Adipocyte (in vitro differentiated cells): ENCODE data around the gene ZNF689.
"Not testable (repeated sequence)": the region's sequence is repeated elsewhere in the genome, so short reads cannot be mapped to it uniquely, and the experiment has no call there.

Experiments used
- DNase-seq: peaks from one replicate; pipeline ENCODE4 v3.0.0-alpha.2; 2015; ENCODE audit warnings: low read depth
- H3K27me3 ChIP-seq: replicated peaks from 2 replicates; pipeline ENCODE4 v1.7.0; 2013; ENCODE audit warnings: mild to moderate bottlenecking, low read length, moderate library complexity; ENCODE audit not compliant: control insufficient read depth, insufficient read depth
- H3K36me3 ChIP-seq: 2 replicates; pipeline ENCODE4 v1.7.0; 2013; ENCODE audit warnings: low read length, mild to moderate bottlenecking, moderate library complexity; ENCODE audit not compliant: control insufficient read depth, insufficient read depth, severe bottlenecking
- H3K4me1 ChIP-seq: 2 replicates; pipeline ENCODE4 v1.7.0; 2013; ENCODE audit warnings: mild to moderate bottlenecking, low read length, moderate library complexity; ENCODE audit not compliant: control insufficient read depth, insufficient read depth
- H3K4me3 ChIP-seq: 2 replicates; pipeline ENCODE4 v1.7.0; 2013; ENCODE audit warnings: mild to moderate bottlenecking, low read length, moderate library complexity
- H3K9ac ChIP-seq: 2 replicates; pipeline ENCODE4 v1.7.0; 2013; ENCODE audit warnings: mild to moderate bottlenecking, low read length, moderate library complexity
- H3K9me3 ChIP-seq: 2 replicates; pipeline ENCODE4 v1.7.0; 2013; ENCODE audit warnings: mild to moderate bottlenecking, low read length, moderate library complexity; ENCODE audit not compliant: control insufficient read depth

Gene ZNF689

DNA sequence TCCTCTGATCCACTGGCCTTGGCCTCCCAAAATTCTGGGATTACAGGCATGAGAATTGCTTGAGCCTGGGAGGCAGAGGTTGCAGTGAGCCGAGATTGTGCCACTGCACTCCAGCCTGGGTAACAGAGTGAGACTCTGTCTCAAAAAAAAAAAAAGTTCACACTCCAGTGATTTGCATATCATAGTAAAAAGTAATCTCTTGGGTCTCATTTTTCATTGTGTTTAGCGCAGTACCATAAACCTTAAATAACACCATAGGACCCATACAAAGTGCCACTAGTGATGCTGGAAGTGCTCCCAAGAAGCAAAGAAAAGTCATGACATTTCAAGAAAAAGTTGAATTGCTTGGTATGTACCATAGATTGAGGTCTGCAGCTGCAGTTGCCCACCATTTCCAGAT, 20.6 kb downstream of the ZNF689 start:
- not testable (repeated sequence) for H3K4me3 ChIP-seq, H3K4me1 ChIP-seq, H3K36me3 ChIP-seq, H3K9me3 ChIP-seq, H3K27me3 ChIP-seq, H3K9ac ChIP-seq, DNase-seq

DNA sequence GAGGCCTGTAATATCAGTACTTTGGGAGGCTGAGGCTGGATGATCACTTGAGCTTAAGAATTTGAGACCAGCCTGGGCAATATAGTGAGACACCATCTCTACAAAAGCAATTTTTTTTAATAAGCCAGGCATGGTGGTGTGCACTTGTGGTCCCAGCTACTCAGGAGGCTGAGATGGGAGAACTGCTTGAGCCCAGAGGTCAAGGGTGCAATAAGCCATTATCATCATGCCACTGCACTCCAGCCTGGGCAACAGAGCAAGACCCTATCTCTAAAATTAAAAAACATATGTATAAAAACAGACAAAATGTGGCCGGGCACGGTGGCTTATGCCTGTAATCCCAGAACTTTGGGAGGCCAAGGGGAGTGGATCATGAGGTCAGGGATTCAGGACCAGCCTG, 21.5 kb downstream of the ZNF689 start:
- no peak overlapping the region for H3K9ac ChIP-seq
- H3K9me3 ChIP-seq, result no peaks in the 10 kb centered on the region
- H3K36me3 ChIP-seq, result no peaks in the 10 kb centered on the region
- no peaks in the 10 kb centered on the region for H3K27me3 ChIP-seq
- DNase-seq, result no peak
- H3K4me3 ChIP-seq, result no peak overlapping the region
- peaks cover 11% of the 10 kb centered on the region for H3K4me1 ChIP-seq

DNA sequence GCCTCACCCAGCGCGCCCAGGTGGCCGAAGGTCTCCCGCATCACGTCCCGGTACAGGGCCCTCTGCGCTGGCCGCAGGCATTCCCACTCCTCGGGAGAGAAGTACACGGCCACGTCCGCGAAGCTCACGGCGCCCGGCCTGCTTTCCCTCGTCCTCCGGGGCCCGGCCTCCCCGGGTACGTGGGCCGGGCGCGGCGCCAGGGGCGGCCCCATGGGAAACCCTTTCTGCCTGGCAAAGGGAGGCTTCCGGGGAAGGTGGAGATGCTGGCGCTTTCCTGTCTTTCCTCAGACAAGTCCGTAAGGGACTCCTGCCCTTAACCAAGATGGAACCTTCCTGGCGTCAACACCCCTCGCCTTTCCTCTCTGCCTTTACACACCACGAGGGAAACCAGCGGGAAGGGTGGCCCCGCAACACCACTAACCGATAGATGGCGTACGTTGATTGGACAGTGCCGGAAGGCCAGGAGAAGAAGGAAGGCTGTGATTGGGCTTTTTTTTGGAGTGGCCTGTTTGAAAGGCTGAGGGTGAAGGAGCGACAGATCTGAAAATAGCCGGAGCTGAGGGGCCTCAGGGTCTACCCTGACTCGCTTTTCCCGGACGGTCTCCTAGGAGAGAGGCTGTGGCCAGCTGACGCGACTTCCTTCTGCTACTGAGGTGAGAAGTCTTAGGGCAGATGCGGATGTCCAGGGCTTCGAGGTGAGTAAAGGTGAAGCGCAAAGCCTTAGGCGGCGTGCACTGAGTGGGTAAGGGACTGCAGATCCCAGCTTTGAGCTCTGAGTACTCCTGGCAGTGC, 24.6 kb downstream of the ZNF689 start, which contains the start of gene ZNF785:
Gene ZNF785 (minus strand): TSS at position 298 of the 792 bp plus-strand sequence. CDS start 86 bp downstream, at position 212.
- Histone ChIP-seq H3K27me3 (no peaks in the 10 kb centered on the region), H3K36me3 (peaks cover 15% of the 10 kb centered on the region), H3K9me3 (no peaks in the 10 kb centered on the region), H3K4me1 (peaks cover 11% of the 10 kb centered on the region), H3K4me3 (peak within 1 kb of the TSS; percentile 90), H3K9ac (peak within 1 kb of the TSS; percentile 90)
- DNase-seq, result peak; percentile 99

DNA sequence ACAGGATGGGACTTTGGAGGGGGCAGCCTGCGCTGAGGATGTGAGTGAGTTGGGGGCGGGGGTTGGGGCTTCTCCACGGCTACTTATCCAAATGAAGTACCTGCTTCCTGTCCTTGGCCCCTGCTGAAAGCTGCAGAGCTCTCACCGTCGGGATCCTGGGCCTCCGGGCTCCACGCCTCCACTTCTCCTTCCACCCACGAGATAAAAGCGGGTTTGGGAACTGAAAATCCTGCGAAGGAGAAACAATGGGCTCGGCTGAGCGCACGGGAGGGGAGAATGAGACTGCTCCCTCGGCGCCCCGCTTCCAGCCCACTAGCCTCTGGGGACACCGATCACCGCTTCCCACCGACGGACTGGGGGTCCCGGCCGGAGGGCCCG, 25.2 kb downstream of the ZNF689 start:
- H3K9me3 ChIP-seq, result no peaks in the 10 kb centered on the region
- DNase-seq, result no peak
- peak overlapping the region; percentile 90 for H3K4me3 ChIP-seq
- peaks cover 15% of the 10 kb centered on the region for H3K36me3 ChIP-seq
- peak overlapping the region; percentile 90 for H3K9ac ChIP-seq
- peaks cover 11% of the 10 kb centered on the region for H3K4me1 ChIP-seq
- no peaks in the 10 kb centered on the region for H3K27me3 ChIP-seq

DNA sequence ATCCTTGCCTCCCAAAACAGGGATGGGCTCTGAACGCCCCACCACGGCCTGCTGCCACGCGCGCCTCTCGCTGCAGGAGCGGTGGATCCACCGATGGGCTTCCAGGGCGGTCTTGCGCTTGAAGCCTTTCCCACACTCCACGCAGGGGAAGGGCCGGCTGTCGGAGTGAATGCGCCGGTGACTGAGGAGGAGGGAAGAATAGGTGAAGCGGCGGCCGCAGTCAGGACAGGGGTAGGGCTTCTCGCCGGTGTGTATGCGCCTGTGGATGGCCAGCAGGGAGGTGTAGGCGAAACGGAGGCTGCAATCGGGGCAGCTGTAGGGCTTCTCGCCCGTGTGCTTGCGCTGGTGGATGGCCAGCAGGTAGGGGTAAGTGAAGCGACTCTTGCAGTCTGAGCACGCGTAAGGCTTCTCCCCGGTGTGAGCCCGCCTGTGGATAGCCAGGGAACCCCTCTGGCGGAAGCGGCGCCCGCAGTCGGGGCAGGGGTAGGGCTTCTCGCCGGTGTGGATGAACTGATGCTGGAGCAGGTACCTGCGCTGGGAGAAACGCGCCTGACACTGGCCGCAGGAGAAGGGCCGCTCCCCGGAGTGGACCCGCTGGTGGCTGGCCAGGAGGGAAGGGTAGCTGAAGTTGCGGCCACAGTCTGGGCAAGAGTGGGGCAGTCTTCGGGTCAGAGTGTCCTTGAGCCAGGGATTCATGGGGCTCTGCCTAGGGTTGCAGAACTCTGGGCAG, 27.4 kb downstream of the ZNF689 start:
- H3K36me3 ChIP-seq, result peaks cover 21% of the 10 kb centered on the region
- no peak overlapping the region for H3K9ac ChIP-seq
- no peaks in the 10 kb centered on the region for H3K9me3 ChIP-seq
- no peak overlapping the region for H3K4me3 ChIP-seq
- DNase-seq, result no peak
- peaks cover 11% of the 10 kb centered on the region for H3K4me1 ChIP-seq
- no peaks in the 10 kb centered on the region for H3K27me3 ChIP-seq

DNA sequence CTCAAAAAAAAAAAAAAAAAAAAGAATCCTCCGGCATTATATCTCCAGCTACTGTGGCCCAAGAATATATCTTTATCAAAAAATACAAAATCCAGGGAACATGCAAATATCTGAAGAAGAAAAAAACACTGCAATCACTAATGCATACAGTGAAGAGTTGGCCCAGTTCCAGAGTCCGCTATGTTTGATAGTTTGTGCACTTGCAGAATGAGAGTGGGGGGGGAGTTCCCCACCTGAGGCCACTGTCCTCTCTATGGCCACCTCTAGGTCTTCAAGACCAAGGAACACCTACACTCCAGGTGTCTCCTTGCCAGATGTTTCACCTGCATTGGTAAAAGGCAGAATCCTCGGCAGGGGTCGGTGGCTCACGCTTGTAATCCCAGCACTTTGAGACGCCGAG, 28.7 kb downstream of the ZNF689 start:
- peaks cover 21% of the 10 kb centered on the region for H3K36me3 ChIP-seq
- no peak overlapping the region for H3K9ac ChIP-seq
- H3K4me1 ChIP-seq, result peaks cover 11% of the 10 kb centered on the region
- no peak for DNase-seq
- H3K27me3 ChIP-seq, result no peaks in the 10 kb centered on the region
- H3K9me3 ChIP-seq, result no peaks in the 10 kb centered on the region
- no peak overlapping the region for H3K4me3 ChIP-seq

DNA sequence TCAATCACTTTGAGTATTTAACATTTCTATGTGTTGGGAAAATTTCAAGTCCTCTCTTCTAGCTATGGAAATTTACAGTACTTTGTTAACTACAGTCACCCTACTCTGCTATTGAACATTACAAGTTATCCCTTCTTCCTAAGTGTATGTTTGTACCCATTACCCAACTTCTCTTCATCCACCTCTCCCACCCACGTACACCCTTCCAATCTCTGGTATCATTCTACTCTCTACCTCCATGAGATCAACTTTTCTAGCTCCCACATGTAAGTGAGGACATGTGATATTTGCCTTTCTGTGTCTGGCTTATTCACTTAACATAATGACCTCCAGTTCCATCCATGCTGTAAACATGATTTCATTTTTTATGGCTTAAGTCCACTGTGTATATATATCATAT, 35.5 kb downstream of the ZNF689 start:
- H3K36me3 ChIP-seq, result peaks cover 5% of the 10 kb centered on the region
- H3K9me3 ChIP-seq, result no peaks in the 10 kb centered on the region
- H3K4me3 ChIP-seq, result no peak overlapping the region
- DNase-seq, result no peak
- no peak overlapping the region for H3K9ac ChIP-seq
- no peaks in the 10 kb centered on the region for H3K27me3 ChIP-seq
- H3K4me1 ChIP-seq, result peaks cover 9% of the 10 kb centered on the region

DNA sequence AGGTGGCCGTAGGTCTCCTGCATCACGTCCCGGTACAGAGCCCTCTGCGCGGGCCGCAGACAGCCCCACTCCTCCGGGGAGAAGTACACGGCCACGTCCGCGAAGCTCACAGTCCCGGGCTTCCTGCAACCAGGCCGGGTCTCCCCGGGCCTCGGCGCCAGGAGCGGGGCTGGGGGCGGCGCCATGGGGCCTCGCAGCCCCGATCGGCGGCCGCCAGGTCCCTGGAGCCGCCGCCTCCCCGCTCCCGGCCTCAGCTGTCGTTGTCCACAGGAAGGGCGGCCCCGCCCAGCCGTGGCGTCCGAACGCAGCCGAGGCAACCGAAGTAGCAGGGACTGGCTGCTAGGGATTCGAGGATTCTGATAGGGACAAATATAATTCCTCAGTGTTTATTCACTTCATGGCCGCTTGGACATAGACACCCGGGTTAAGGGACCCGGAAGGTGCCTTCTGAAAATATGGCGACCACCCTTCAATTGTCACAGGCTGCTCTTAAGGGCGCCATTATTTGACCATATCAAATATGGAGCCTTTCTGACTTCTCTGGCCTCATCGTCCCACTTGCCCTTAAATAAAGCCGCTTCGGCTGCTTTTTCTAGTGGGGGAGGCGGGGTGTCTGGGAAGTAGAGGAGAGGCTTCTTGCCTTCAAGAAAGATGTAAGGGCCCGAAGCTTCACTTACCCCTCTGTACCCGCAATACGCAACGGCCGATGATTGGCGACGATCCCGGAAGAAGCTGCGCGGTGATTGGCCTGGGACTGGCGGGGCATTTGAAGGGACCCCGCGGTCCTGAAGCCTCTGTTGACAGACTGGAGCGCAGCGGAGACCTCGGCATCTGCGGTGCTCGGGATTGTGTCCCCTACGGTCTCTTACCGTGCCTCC, 38.5 kb downstream of the ZNF689 start, which contains the start of gene ZNF688:
Gene ZNF688 (minus strand): TSS at position 270 of the 878 bp plus-strand sequence. CDS start 85 bp downstream, at position 185.
- DNase-seq, result peak; percentile 97
- peak within 1 kb of the TSS; percentile 94 for H3K9ac ChIP-seq
- H3K27me3 ChIP-seq, result no peaks in the 10 kb centered on the region
- peak within 1 kb of the TSS; percentile 90 for H3K4me3 ChIP-seq
- no peaks in the 10 kb centered on the region for H3K9me3 ChIP-seq
- no peaks in the 10 kb centered on the region for H3K36me3 ChIP-seq
- peaks cover 16% of the 10 kb centered on the region for H3K4me1 ChIP-seq

DNA sequence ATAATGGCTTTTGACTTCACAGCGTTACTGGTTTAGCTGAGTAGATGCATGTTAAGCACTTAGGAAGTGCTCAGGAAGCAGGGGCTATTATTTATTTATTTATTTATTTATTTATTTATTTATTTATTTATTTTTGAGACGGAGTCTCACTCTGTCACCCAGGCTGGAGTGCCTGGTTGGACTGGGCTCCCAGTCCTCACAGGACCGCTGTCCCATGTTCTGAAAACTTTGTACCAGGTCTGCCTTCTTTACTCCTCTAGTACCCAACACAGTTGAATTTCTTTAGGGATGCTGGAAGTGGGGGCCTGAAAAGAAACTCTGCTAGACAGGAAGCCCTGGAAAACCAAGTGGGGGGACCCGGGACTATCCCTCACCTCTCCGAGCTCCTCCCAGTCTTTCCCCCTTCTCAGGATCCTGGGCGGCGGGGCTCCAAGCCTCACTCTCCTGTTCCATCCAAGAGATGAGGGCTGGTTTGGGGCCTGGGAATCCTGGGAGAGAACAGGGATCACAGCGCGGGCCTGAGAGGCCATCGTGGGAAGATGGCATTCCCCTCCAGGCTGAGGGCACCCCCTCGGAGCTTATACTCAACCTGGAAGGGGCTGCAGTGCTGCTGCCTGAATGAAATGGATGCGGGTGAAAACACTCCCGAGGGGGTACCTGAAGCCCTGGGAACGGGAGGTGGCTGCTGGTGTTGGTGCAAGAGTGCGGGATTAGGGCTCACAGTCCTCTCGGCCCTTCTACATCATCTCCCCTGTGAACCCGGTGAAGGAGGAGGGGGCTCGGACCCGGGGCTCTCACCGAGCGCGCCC, 39.3 kb downstream of the ZNF689 start:
- DNase-seq, result peak; percentile 59
- Histone ChIP-seq H3K4me1 (peaks cover 16% of the 10 kb centered on the region), H3K4me3 (peak overlapping the region; percentile 90), H3K36me3 (no peaks in the 10 kb centered on the region), H3K9ac (peak overlapping the region; percentile 94), H3K9me3 (no peaks in the 10 kb centered on the region), H3K27me3 (no peaks in the 10 kb centered on the region)

DNA sequence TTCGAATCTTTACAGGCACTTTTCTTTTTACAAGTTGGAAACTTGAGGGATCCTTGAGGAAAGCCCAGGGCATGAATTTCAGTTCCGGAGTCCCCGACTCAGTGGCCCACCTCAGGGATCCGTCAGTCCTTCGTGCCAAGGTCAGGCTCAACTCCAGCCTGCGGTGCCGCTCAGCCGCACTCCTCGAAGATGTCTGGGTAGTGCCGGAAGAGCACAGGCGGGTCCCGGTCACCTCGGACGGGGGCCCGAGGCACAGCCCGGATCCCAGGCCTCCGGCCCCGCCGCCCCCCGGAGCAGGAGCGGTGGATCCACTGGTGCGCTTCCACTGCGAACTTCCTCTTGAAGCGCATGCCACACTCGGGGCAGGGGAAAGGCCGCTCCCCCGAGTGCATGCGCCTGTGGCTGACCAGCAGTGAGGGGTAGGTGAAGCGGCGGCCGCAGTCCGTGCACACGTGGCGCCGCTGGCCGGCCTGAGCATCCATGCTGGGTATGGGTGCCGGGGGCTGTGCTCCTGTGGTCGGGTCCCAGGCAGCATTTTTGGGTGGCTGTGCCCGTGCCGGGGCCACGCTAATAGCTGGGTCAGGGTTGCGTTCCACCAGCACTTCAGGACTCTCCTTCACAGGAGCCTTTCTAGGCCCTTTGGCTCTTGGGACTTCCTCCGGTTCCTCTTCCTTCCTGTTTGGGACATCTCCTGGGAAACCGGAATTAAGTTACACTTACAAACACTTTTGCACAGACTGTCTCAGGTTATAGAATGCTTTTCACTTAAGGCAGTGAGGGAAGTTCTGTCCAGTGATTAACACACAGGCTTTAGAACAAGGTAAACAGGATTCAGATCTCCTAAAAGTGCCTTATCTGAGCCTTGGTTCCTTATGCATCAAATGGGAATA, 40.2 kb downstream of the ZNF689 start:
- Histone ChIP-seq H3K27me3 (no peaks in the 10 kb centered on the region), H3K9ac (no peak overlapping the region), H3K36me3 (no peaks in the 10 kb centered on the region), H3K9me3 (no peaks in the 10 kb centered on the region), H3K4me3 (no peak overlapping the region), H3K4me1 (peaks cover 16% of the 10 kb centered on the region)
- DNase-seq, result no peak
